Measurements from ENCODE around the gene AUP1.

DNA sequence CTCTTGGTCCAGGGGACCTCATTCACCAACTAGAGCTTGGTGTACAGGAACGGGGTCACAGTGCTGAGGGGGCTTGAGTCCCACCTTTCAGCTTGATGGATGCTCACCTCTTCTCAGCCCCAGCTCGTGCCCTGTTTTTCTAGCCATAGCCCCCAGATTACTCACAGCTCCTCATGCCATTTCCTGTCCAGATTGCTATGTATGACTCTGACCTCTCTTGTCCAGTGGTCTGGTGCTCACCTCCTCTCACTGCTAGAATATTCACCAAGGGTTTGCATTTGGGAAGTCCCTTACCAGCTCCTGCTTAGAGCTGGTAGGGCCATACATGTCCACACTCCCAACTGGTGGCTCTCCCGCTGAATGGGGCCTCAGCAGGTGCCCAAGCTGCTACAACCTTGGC lies 36.0 kb downstream of the AUP1 start:
- no peak for TF ChIP-seq POLR2A (IDR thresholded peaks at IDR 0.05)
- TF ChIP-seq, protein P1, sequence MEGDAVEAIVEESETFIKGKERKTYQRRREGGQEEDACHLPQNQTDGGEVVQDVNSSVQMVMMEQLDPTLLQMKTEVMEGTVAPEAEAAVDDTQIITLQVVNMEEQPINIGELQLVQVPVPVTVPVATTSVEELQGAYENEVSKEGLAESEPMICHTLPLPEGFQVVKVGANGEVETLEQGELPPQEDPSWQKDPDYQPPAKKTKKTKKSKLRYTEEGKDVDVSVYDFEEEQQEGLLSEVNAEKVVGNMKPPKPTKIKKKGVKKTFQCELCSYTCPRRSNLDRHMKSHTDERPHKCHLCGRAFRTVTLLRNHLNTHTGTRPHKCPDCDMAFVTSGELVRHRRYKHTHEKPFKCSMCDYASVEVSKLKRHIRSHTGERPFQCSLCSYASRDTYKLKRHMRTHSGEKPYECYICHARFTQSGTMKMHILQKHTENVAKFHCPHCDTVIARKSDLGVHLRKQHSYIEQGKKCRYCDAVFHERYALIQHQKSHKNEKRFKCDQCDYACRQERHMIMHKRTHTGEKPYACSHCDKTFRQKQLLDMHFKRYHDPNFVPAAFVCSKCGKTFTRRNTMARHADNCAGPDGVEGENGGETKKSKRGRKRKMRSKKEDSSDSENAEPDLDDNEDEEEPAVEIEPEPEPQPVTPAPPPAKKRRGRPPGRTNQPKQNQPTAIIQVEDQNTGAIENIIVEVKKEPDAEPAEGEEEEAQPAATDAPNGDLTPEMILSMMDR (IDR thresholded peaks at IDR 0.05): no peak

Data from heart left ventricle (tissue), 13 donors.